ENCODE data around the gene MEGF9. TPM values are rescaled to one million over a fixed set of nuclear protein-coding genes. Genes with fewer than 3 reads are reported as not detected.
A peak's percentile ranks its signal among the peaks of the same experiment; 100 is the strongest.

MEGF9 gene
- total and polyA plus RNA-seq, 8 donors, result 1.7 to 11.0 (median 5.0) TPM

- Histone ChIP-seq H3K36me3 (no peaks in the 10 kb centered on the region), H3K27me3 (no peaks in the 10 kb centered on the region), H3K4me3 (no peak overlapping the region), H3K9me3 (no peaks in the 10 kb centered on the region), H3K4me1 (no peaks in the 10 kb centered on the region), H3K27ac (no peak overlapping the region)
- no peak for FAIRE-seq
- no peak for DNase-seq
- intact Hi-C loops (cut with DNase I), result no loop called here
- no peak for ATAC-seq
- TF ChIP-seq CTCF (IDR thresholded peaks at IDR 0.05), result no peak
- 33 to 53% methylated on average over 1 of the region's 1 CpG for WGBS, 2 donors
Observed at GRCh38 chr9:120741191-120741590, 26.9 kb upstream of the MEGF9 start.

- H3K4me3 ChIP-seq, result no peak overlapping the region
- TF ChIP-seq CTCF (IDR thresholded peaks at IDR 0.05), result no peak
- no peak overlapping the region for H3K27ac ChIP-seq
- DNase-seq (no peak), FAIRE-seq (no peak), ATAC-seq (peak in 1 of 4 donors; percentile 29)
- H3K9me3 ChIP-seq, result no peaks in the 10 kb centered on the region
- H3K4me1 ChIP-seq, result peaks cover 0 to 10% (median 3%) of the 10 kb centered on the region in 3 donors
- intact Hi-C loops (cut with DNase I), result no loop called here
- H3K36me3 ChIP-seq, result no peaks in the 10 kb centered on the region
- no peaks in the 10 kb centered on the region for H3K27me3 ChIP-seq
Observed at GRCh38 chr9:120740132-120740531, 25.9 kb upstream of the MEGF9 start.

DNA sequence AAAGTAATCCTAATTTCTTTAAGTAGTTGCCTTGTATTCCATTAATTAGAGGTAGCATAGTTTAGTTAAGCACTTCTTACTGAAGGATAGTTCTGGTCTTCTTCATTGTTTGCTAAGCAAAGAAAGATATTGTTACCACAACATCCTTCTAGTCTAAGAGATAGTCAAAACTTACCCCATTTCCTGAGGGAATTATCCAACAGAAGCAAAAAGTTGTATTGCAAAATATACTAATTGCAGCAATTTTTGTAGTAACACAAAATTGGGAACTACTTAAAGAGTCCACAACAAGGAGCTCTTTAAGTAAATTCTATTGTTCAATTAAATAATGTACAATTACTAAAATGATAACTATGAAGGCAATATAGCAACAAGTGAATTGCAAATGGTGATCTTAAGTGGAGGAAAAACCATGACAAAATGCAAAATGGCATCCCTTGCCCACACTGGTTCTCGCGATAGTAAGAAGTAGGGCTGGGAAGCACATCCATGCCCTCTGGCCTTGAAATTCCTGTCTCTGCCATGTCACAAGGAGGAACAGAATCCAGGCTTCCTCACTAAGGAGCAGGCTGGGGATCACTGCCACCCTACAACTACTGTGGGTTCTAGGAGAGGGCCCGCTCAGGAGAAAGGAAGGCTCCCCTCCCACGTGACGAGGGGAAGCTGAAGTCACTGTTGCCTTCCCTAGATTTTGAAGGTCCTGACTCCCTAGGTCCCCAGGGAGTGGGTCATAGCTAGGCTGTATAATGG, 23.3 kb upstream of the MEGF9 start:
- Histone ChIP-seq H3K27me3 (no peaks in the 10 kb centered on the region), H3K4me1 (peaks cover 0 to 32% (median 8%) of the 10 kb centered on the region in 3 donors), H3K27ac (no peak overlapping the region), H3K36me3 (no peaks in the 10 kb centered on the region), H3K9me3 (no peaks in the 10 kb centered on the region), H3K4me3 (no peak overlapping the region)
- no peak for TF ChIP-seq CTCF (IDR thresholded peaks at IDR 0.05)
- ATAC-seq (no peak), DNase-seq (no peak), FAIRE-seq (no peak)
- WGBS, 2 donors, result 89 to 90% methylated on average over 5 of the region's 5 CpGs
- intact Hi-C loops (cut with DNase I), result no loop called here

- FAIRE-seq (no peak), ATAC-seq (no peak), DNase-seq (no peak)
- Histone ChIP-seq H3K36me3 (no peaks in the 10 kb centered on the region), H3K9me3 (no peaks in the 10 kb centered on the region), H3K4me3 (no peak overlapping the region), H3K4me1 (peaks cover 0 to 34% (median 8%) of the 10 kb centered on the region in 3 donors), H3K27me3 (no peaks in the 10 kb centered on the region), H3K27ac (no peak overlapping the region)
- WGBS, 2 donors, result 82 to 96% methylated on average over 2 of the region's 2 CpGs
- no peak for TF ChIP-seq CTCF (IDR thresholded peaks at IDR 0.05)
- intact Hi-C loops (cut with DNase I), result no loop called here
Observed at GRCh38 chr9:120736881-120737280, 22.6 kb upstream of the MEGF9 start.

DNA sequence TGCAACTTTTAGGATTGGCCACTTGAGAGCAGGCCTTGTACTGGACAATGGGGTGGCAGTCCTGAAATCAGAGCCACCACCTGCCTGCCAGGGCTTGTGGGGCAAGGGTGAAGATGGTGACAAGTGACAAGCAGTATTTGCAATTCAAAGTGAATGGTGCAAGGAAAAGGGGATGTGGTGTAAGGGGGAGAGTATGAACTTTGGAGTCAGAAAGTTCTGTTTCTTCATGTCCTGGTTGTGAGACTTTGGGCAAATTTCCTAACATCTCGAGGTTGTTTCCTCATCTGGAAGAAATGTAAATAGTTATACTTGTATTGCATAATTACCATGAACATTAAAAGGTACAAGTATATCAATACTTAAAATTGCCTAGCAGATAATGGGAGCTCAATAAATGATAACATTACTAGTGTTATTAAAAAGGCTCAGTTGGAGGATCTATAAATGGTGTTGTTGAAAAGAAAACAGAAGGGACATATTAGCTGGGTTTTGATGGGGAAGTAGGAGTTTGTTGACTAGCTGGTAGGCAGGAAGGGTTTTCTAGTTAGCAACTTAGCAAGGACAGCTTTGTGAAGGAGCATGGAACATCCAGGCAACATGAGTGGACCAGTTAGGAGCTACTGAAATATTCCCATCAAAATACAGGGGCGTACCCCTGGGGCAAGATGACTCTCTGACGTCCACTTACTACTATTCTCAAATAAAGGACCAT, 21.3 kb upstream of the MEGF9 start:
- no peaks in the 10 kb centered on the region for H3K9me3 ChIP-seq
- no peaks in the 10 kb centered on the region for H3K27me3 ChIP-seq
- intact Hi-C loops (cut with DNase I), result no loop called here
- no peaks in the 10 kb centered on the region for H3K36me3 ChIP-seq
- FAIRE-seq, result no peak
- H3K4me1 ChIP-seq, result peaks cover 0 to 42% (median 8%) of the 10 kb centered on the region in 3 donors
- no peak for TF ChIP-seq CTCF (IDR thresholded peaks at IDR 0.05)
- H3K4me3 ChIP-seq, result no peak overlapping the region
- DNase-seq, result no peak
- H3K27ac ChIP-seq, result peak overlapping the region in 2 of 4 donors; percentile 76 to 86
- peak in 3 of 4 donors; percentile 15 to 43 (median 23) for ATAC-seq
- WGBS, 2 donors, result 62 to 68% methylated on average over 3 of the region's 3 CpGs

All from pancreas (tissue), 10 donors.